ENCODE data around the gene RNF144B. TPM values are rescaled to one million over a fixed set of nuclear protein-coding genes. Genes with fewer than 3 reads are reported as not detected.

The RNF144B gene
- total and polyA plus RNA-seq, 9 of the 15 experiments (the other 6 are each of a cell fraction or from before 2014, with no cell fraction given): 0.01 TPM; not detected in 8

- H3K9me3 ChIP-seq (replicated peaks; ENCODE audit: control insufficient read depth, insufficient read depth, low read depth, low read length): no peaks in the 10 kb centered on the region
- TF ChIP-seq TEAD4 (IDR thresholded peaks at IDR 0.05; ENCODE audit: low read length): no peak
- TF ChIP-seq TEAD4 (CRISPR knock-in tag; IDR thresholded peaks at IDR 0.05; ENCODE audit: borderline replicate concordance): no peak
- TF ChIP-seq CEBPB (tag; IDR thresholded peaks at IDR 0.05): peak; percentile 42
- no peak for TF ChIP-seq RBM15 (IDR thresholded peaks at IDR 0.05; ENCODE audit: insufficient read depth, low read length)
- no peak for TF ChIP-seq RERE (CRISPR knock-in tag; IDR thresholded peaks at IDR 0.05; ENCODE audit: borderline replicate concordance)
- no peak for TF ChIP-seq MTA3 (IDR thresholded peaks at IDR 0.05; ENCODE audit: borderline replicate concordance)
- TF ChIP-seq CEBPG (CRISPR knock-in tag; IDR thresholded peaks at IDR 0.05): no peak
- peak; percentile 84 to 86 for TF ChIP-seq CEBPG (tag; conservative IDR thresholded peaks at IDR 0.05 in 1 of 2, IDR thresholded peaks at IDR 0.05 in 1 of 2)
- no peak for TF ChIP-seq E2F5 (CRISPR knock-in tag; IDR thresholded peaks at IDR 0.05)
- peak; percentile 74 for TF ChIP-seq ATF3 (IDR thresholded peaks at IDR 0.05)
- TF ChIP-seq ATF3 (CRISPR knock-in tag; conservative IDR thresholded peaks at IDR 0.05): no peak
- TF ChIP-seq HNRNPUL1 (IDR thresholded peaks at IDR 0.05; ENCODE audit: low read length): no peak
- intact Hi-C loops (cut with micrococcal nuclease): no loop called here
- no peaks in the 10 kb centered on the region for H3K4me1 ChIP-seq (replicated peaks in 1 of 2; ENCODE audit: control insufficient read depth in 2 of 2, insufficient read depth in 2 of 2, low read length in 2 of 2)
- ChIA-PET CTCF (ENCODE audit: low intra/inter-chr PET ratio) (no interaction called here), POLR2A (interaction anchor here (0.6 to 1.0 kb wide), 2 partner anchors 12 to 1416 kb away, joined by 3 to 4 read pairs; no protein-coding TSS in a partner anchor)
- no peaks in the 10 kb centered on the region for H3K36me3 ChIP-seq (ENCODE audit: control insufficient read depth, insufficient read depth, low read length)
- peaks cover 0 to 2% of the 10 kb centered on the region in 2 experiments; a peak in 1 of 5 replicates for H3K27me3 ChIP-seq (ENCODE audit: control insufficient read depth in 2 of 2, insufficient read depth in 2 of 2, low read length in 2 of 2)
- no peak overlapping the region for H2AFZ ChIP-seq (ENCODE audit: low read depth, low read length)
- BruUV-seq (replicated peaks): no TSS peak
- H3K4me3 ChIP-seq: no peak overlapping the region
- H3K79me2 ChIP-seq (ENCODE audit: control insufficient read depth, insufficient read depth, low read length): no peaks in the 10 kb centered on the region
- FAIRE-seq: no peak
- 3% methylated on average over 3 of the region's 3 CpGs for whole genome bisulfite sequencing (ENCODE audit: insufficient coverage, low coverage, missing lambda C conversion rate)
- no peak for DNase-seq (ENCODE audit: extremely low read depth in 1 of 4, low spot score in 3 of 4)
- ATAC-seq: peak; percentile 42
- no peak overlapping the region for H3K4me2 ChIP-seq (ENCODE audit: insufficient read depth, low read length)
- no peak overlapping the region for H3K9ac ChIP-seq (ENCODE audit: insufficient read depth in 1 of 2, low read depth in 2 of 2, low read length in 2 of 2)
- no peak overlapping the region for H3K27ac ChIP-seq (ENCODE audit: extremely low read depth, low read depth, low read length)
- H4K20me1 ChIP-seq (replicated peaks; ENCODE audit: control insufficient read depth, insufficient read depth, low read length): no peaks in the 10 kb centered on the region
- no peaks in the 10 kb centered on the region for H3K9me1 ChIP-seq (ENCODE audit: control insufficient read depth, insufficient read depth, low read length)
- in situ Hi-C loops (cut with MboI): no loop called here
Observed at GRCh38 chr6:18432180-18432579, 45.0 kb downstream of the RNF144B start.

Measured in K562 (cell line).